Neural crest cell (in vitro differentiated cells): ENCODE data around the gene CES4A. TPM values are rescaled to one million over a fixed set of nuclear protein-coding genes. Genes with fewer than 3 reads are reported as not detected.

Experiments used
- DNase-seq: peaks from one replicate; pipeline ENCODE4 v3.0.0; 2021; ENCODE audit warnings: low read depth, mixed read lengths, low spot score
- H3K27ac Mint-ChIP-seq: one replicate; pipeline ENCODE4 v1.8.0; 2021; ENCODE audit warnings: mild to moderate bottlenecking, mixed read lengths; ENCODE audit not compliant: unreplicated experiment
- H3K27me3 Mint-ChIP-seq: 2 replicates; pipeline ENCODE4 v1.8.0; 2021; ENCODE audit warnings: low read depth, mild to moderate bottlenecking, mixed read lengths
- H3K36me3 Mint-ChIP-seq: 2 replicates; pipeline ENCODE4 v1.8.0; 2021; ENCODE audit warnings: low read depth, mild to moderate bottlenecking, mixed read lengths
- H3K4me1 Mint-ChIP-seq: 2 replicates; pipeline ENCODE4 v1.8.0; 2021; ENCODE audit warnings: mixed read lengths
- H3K4me3 Mint-ChIP-seq: one replicate; pipeline ENCODE4 v1.8.0; 2021; ENCODE audit warnings: mild to moderate bottlenecking, mixed read lengths
- H3K9me3 Mint-ChIP-seq: 2 replicates; pipeline ENCODE4 v1.8.0; 2021; ENCODE audit warnings: mixed read lengths
- CTCF ChIP-seq: fragments of 200-600 bp; sonication (generic); conservative IDR thresholded peaks from 2 replicates; pipeline ENCODE4 v1.5.0; 2021; ENCODE audit warnings: antibody characterized with exemption, mild to moderate bottlenecking
- total RNA-seq: library from RNA; stranded (reverse); gene quantifications from 2 replicates; pipeline ENCODE4 v1.2.1, GENCODE V29; 2021

The CES4A gene
- total RNA-seq, 1 donor from 2014 or later = 1.8 TPM

- Mint-ChIP-seq H3K27ac (no peak overlapping the region), H3K4me3 (peak overlapping the region; percentile 41), H3K9me3 (no peaks in the 10 kb centered on the region), H3K36me3 (no peaks in the 10 kb centered on the region), H3K27me3 (peaks cover 3% of the 10 kb centered on the region), H3K4me1 (peaks cover 14% of the 10 kb centered on the region)
- no peak for DNase-seq
- TF ChIP-seq CTCF = no peak
Observed at GRCh38 chr16:67022531-67023214, 34.3 kb downstream of the CES4A start.

- no peak for TF ChIP-seq CTCF
- Mint-ChIP-seq H3K27ac (no peak overlapping the region), H3K36me3 (no peaks in the 10 kb centered on the region), H3K4me3 (no peak overlapping the region), H3K4me1 (peaks cover 15% of the 10 kb centered on the region), H3K27me3 (no peaks in the 10 kb centered on the region), H3K9me3 (no peaks in the 10 kb centered on the region)
- no peak for DNase-seq
Observed at GRCh38 chr16:67023689-67024088, 35.3 kb downstream of the CES4A start.

- no peak for DNase-seq
- Mint-ChIP-seq H3K4me1 (peaks cover 15% of the 10 kb centered on the region), H3K36me3 (no peaks in the 10 kb centered on the region), H3K4me3 (no peak overlapping the region), H3K27ac (no peak overlapping the region), H3K27me3 (no peaks in the 10 kb centered on the region), H3K9me3 (no peaks in the 10 kb centered on the region)
- TF ChIP-seq CTCF = no peak
Observed at GRCh38 chr16:67024384-67025209, 36.2 kb downstream of the CES4A start.

GRCh38 chr16:67025210-67025550 lies 36.8 kb downstream of the CES4A start:
- no peaks in the 10 kb centered on the region for H3K27me3 Mint-ChIP-seq
- no peak overlapping the region for H3K27ac Mint-ChIP-seq
- no peaks in the 10 kb centered on the region for H3K9me3 Mint-ChIP-seq
- H3K36me3 Mint-ChIP-seq = peaks cover 3% of the 10 kb centered on the region
- no peak for DNase-seq
- no peak for TF ChIP-seq CTCF
- peaks cover 18% of the 10 kb centered on the region for H3K4me1 Mint-ChIP-seq
- H3K4me3 Mint-ChIP-seq = peak overlapping the region; percentile 61

GRCh38 chr16:67026570-67026969 lies 38.2 kb downstream of the CES4A start:
- H3K4me3 Mint-ChIP-seq = peak overlapping the region; percentile 44
- H3K27ac Mint-ChIP-seq = peak overlapping the region; percentile 62

More at GRCh38 chr16:67026570-67026969, 38.2 kb downstream of the CES4A start:
- H3K4me1 Mint-ChIP-seq = peaks cover 30% of the 10 kb centered on the region
- no peak for TF ChIP-seq CTCF
- H3K36me3 Mint-ChIP-seq = peaks cover 3% of the 10 kb centered on the region
- H3K9me3 Mint-ChIP-seq = no peaks in the 10 kb centered on the region
- no peak for DNase-seq
- H3K27me3 Mint-ChIP-seq = no peaks in the 10 kb centered on the region
